H9 (cell line): Measurements from ENCODE around the gene INPP5A. TPM values are rescaled to one million over a fixed set of nuclear protein-coding genes. Genes with fewer than 3 reads are reported as not detected.
A peak's percentile ranks its signal among the peaks of the same experiment; 100 is the strongest.

Experiments
- DNase-seq: peaks from one replicate; pipeline ENCODE4 v3.0.0-alpha.2; 2017
- H2AFZ ChIP-seq: one replicate; pipeline ENCODE4 v1.6.1; 2013; ENCODE audit warnings: mild to moderate bottlenecking, low read length, control low read depth, moderate library complexity
- H2AK5ac ChIP-seq: 2 replicates; pipeline ENCODE4 v1.6.1; 2013; ENCODE audit warnings: low read length, control low read depth, mixed read lengths; ENCODE audit not compliant: insufficient read length
- H2BK120ac ChIP-seq: one replicate; pipeline ENCODE4 v1.6.1; 2013; ENCODE audit warnings: low read depth, mild to moderate bottlenecking, low read length, control low read depth, inconsistent platforms; ENCODE audit not compliant: poor library complexity, severe bottlenecking
- H2BK12ac ChIP-seq: 2 replicates; pipeline ENCODE4 v1.6.1; 2013; ENCODE audit warnings: low read length, control low read depth, mixed read lengths, low read depth; ENCODE audit not compliant: insufficient read length
- H2BK15ac ChIP-seq: 2 replicates; pipeline ENCODE4 v1.6.1; 2013; ENCODE audit warnings: low read depth, low read length, control low read depth
- H2BK20ac ChIP-seq: one replicate; pipeline ENCODE4 v1.6.1; 2013; ENCODE audit warnings: low read depth, mild to moderate bottlenecking, low read length, control low read depth, inconsistent platforms; ENCODE audit not compliant: poor library complexity, severe bottlenecking
- H2BK5ac ChIP-seq: 2 replicates; pipeline ENCODE4 v1.6.1; 2013; ENCODE audit warnings: low read length, control low read depth, mixed read lengths; ENCODE audit not compliant: insufficient read length
- H3K14ac ChIP-seq: 2 replicates; pipeline ENCODE4 v1.6.1; 2013; ENCODE audit warnings: low read length, control low read depth; ENCODE audit not compliant: insufficient read depth
- H3K18ac ChIP-seq: 2 replicates; pipeline ENCODE4 v1.6.1; 2013; ENCODE audit warnings: low read depth, mild to moderate bottlenecking, mixed read lengths, low read length, control low read depth; ENCODE audit not compliant: insufficient read length
- H3K23ac ChIP-seq: 2 replicates; pipeline ENCODE4 v1.6.1; 2013; ENCODE audit warnings: low read length, control low read depth, mixed read lengths, low read depth; ENCODE audit not compliant: insufficient read length
- H3K23me2 ChIP-seq: 2 replicates; pipeline ENCODE4 v1.6.1; 2013; ENCODE audit warnings: low read depth, mild to moderate bottlenecking, mixed read lengths, low read length, control low read depth; ENCODE audit not compliant: insufficient read length, poor library complexity, severe bottlenecking
- H3K27ac ChIP-seq: 2 replicates; pipeline ENCODE4 v1.5.1; 2013; ENCODE audit warnings: low read length, control low read depth, mixed read lengths, low read depth; ENCODE audit not compliant: insufficient read length
- H3K27me3 ChIP-seq: 2 replicates; pipeline ENCODE4 v1.6.1; 2013; ENCODE audit warnings: low read length, control low read depth, inconsistent platforms; ENCODE audit not compliant: insufficient read depth
- H3K4ac ChIP-seq: 2 replicates; pipeline ENCODE4 v1.6.1; 2013; ENCODE audit warnings: low read depth, mild to moderate bottlenecking, control low read depth, inconsistent platforms, low read length, moderate library complexity
- H3K4me1 ChIP-seq: 2 replicates; pipeline ENCODE4 v1.6.1; 2013; ENCODE audit warnings: low read length, control low read depth, inconsistent platforms; ENCODE audit not compliant: insufficient read depth
- H3K4me2 ChIP-seq: 2 replicates; pipeline ENCODE4 v1.6.1; 2013; ENCODE audit warnings: low read length, control low read depth, mixed read lengths; ENCODE audit not compliant: insufficient read length, insufficient read depth
- H3K56ac ChIP-seq: 2 replicates; pipeline ENCODE4 v1.6.1; 2013; ENCODE audit warnings: low read depth, mild to moderate bottlenecking, mixed read lengths, low read length, control low read depth; ENCODE audit not compliant: insufficient read length
- H3K79me1 ChIP-seq: 2 replicates; pipeline ENCODE4 v1.6.1; 2013; ENCODE audit warnings: low read depth, mild to moderate bottlenecking, moderate library complexity, low read length, control low read depth, inconsistent platforms; ENCODE audit not compliant: insufficient read depth, poor library complexity, severe bottlenecking
- H3K79me2 ChIP-seq: 2 replicates; pipeline ENCODE4 v1.6.1; 2013; ENCODE audit warnings: low read length, control low read depth, inconsistent platforms; ENCODE audit not compliant: insufficient read depth
- H3K9ac ChIP-seq: 2 replicates; pipeline ENCODE4 v1.6.1; 2013; ENCODE audit warnings: low read length, control low read depth, mixed read lengths; ENCODE audit not compliant: insufficient read length; ENCODE audit errors: extremely low read depth
- H3K9me3 ChIP-seq: one replicate; pipeline ENCODE4 v1.6.1; 2013; ENCODE audit warnings: low read depth, low read length, inconsistent platforms; ENCODE audit not compliant: control insufficient read depth
- H3T11ph ChIP-seq: one replicate; pipeline ENCODE4 v1.6.1; 2013; ENCODE audit warnings: mild to moderate bottlenecking, low read length, control low read depth, inconsistent platforms
- H4K20me1 ChIP-seq: one replicate; pipeline ENCODE4 v1.6.1; 2013; ENCODE audit not compliant: control insufficient read depth, insufficient read length, insufficient read depth
- H4K5ac ChIP-seq: 2 replicates; pipeline ENCODE4 v1.6.1; 2013; ENCODE audit warnings: low read depth, mild to moderate bottlenecking, mixed read lengths, low read length, control low read depth; ENCODE audit not compliant: insufficient read length
- H4K8ac ChIP-seq: replicated peaks from 2 replicates; pipeline ENCODE4 v1.6.1; 2013; ENCODE audit warnings: low read length, control low read depth, mixed read lengths, low read depth; ENCODE audit not compliant: insufficient read length
- H4K91ac ChIP-seq: 2 replicates; pipeline ENCODE4 v1.6.1; 2013; ENCODE audit warnings: low read depth, mild to moderate bottlenecking, moderate library complexity, mixed read lengths, low read length, control low read depth; ENCODE audit not compliant: insufficient read length
- H3K27ac Mint-ChIP-seq, 3 experiments: 2 replicates in 2 of 3; 3 replicates in 1 of 3; pipeline ENCODE4 v1.8.0; 2020 to 2021; ENCODE audit warnings: mixed read lengths in 3 of 3, mild to moderate bottlenecking in 1 of 3, moderate library complexity in 1 of 3
- H3K27me3 Mint-ChIP-seq: 2 replicates; pipeline ENCODE4 v1.8.0; 2021; ENCODE audit warnings: low read depth, mild to moderate bottlenecking, moderate library complexity, mixed read lengths
- H3K36me3 Mint-ChIP-seq, 3 experiments: 2 replicates in 2 of 3; 3 replicates in 1 of 3; pipeline ENCODE4 v1.8.0; 2020 to 2021; ENCODE audit warnings: low read depth in 3 of 3, mixed read lengths in 3 of 3; ENCODE audit not compliant: insufficient read depth in 1 of 3
- H3K4me1 Mint-ChIP-seq, 2 experiments: 2 replicates each; pipeline ENCODE4 v1.8.0; 2020; ENCODE audit warnings: mixed read lengths in 2 of 2
- H3K4me3 Mint-ChIP-seq, 2 experiments: 2 replicates in 1 of 2; 3 replicates in 1 of 2; pipeline ENCODE4 v1.8.0; 2020 to 2021; ENCODE audit warnings: mild to moderate bottlenecking in 2 of 2, mixed read lengths in 2 of 2, moderate library complexity in 1 of 2
- H3K9me3 Mint-ChIP-seq, 2 experiments: 2 replicates in 1 of 2; 3 replicates in 1 of 2; pipeline ENCODE4 v1.8.0; 2020; ENCODE audit warnings: mild to moderate bottlenecking in 2 of 2, mixed read lengths in 2 of 2, moderate library complexity in 1 of 2
- WGBS: extraction: QIAGEN DNeasy Blood & Tissue Kit; methylation state at CpG from one replicate; pipeline ENCODE4 v1.1.7; 2013; ENCODE audit warnings: missing lambda C conversion rate, low lambda C conversion rate, mixed read lengths; ENCODE audit not compliant: insufficient read length; ENCODE audit errors: extremely low coverage; 5-methylcytosine and 5-hydroxymethylcytosine counted together
- total RNA-seq: library from RNA; stranded (reverse); gene quantifications from 2 replicates; pipeline ENCODE4 v1.2.1, GENCODE V29; 2021
- TF ChIP-seq, protein P1 (sequence below): fragments of 200-600 bp; sonication (generic); conservative IDR thresholded peaks from 3 replicates; pipeline ENCODE4 v1.8.0; 2021; ENCODE audit warnings: antibody characterized with exemption, mild to moderate bottlenecking

INPP5A gene
- total RNA-seq, 1 experiment from 2014 or later = 17.7 TPM

GRCh38 chr10:132766291-132766690 is 228.7 kb downstream of the INPP5A start:
- Histone ChIP-seq H2BK20ac (no peak overlapping the region), H2AFZ (no peak overlapping the region), H3K4me1 (no peaks in the 10 kb centered on the region), H3K4me2 (no peak overlapping the region), H4K20me1 (peaks cover 2% of the 10 kb centered on the region), H3K18ac (no peak overlapping the region), H3K23ac (no peak overlapping the region), H3K27me3 (no peaks in the 10 kb centered on the region), H3T11ph (no peak overlapping the region), H3K14ac (no peak overlapping the region), H2AK5ac (no peak overlapping the region), H2BK120ac (no peak overlapping the region), H2BK12ac (no peak overlapping the region), H4K91ac (no peak overlapping the region), H2BK5ac (no peak overlapping the region), H4K8ac (no peak overlapping the region), H3K23me2 (no peaks in the 10 kb centered on the region), H3K9me3 (no peaks in the 10 kb centered on the region), H4K5ac (no peak overlapping the region), H3K9ac (no peak overlapping the region), H3K79me1 (no peaks in the 10 kb centered on the region), H3K4ac (no peak overlapping the region), H3K56ac (no peak overlapping the region), H3K27ac (no peak overlapping the region), H2BK15ac (no peak overlapping the region), H3K79me2 (no peaks in the 10 kb centered on the region)
- Mint-ChIP-seq H3K4me1 (no peaks in the 10 kb centered on the region), H3K9me3 (peaks cover 10 to 15% of the 10 kb centered on the region in 2 experiments; a peak in 4 of 5 replicates), H3K27ac (peak overlapping the region; percentile 54 to 91 (median 68); a peak in 3 of 7 replicates), H3K36me3 (peaks cover 13 to 34% (median 15%) of the 10 kb centered on the region in 3 experiments), H3K27me3 (peaks cover 2% of the 10 kb centered on the region; the same call in 1 of the 2 replicates), H3K4me3 (no peak overlapping the region)
- DNase-seq = no peak
- TF ChIP-seq, protein P1, sequence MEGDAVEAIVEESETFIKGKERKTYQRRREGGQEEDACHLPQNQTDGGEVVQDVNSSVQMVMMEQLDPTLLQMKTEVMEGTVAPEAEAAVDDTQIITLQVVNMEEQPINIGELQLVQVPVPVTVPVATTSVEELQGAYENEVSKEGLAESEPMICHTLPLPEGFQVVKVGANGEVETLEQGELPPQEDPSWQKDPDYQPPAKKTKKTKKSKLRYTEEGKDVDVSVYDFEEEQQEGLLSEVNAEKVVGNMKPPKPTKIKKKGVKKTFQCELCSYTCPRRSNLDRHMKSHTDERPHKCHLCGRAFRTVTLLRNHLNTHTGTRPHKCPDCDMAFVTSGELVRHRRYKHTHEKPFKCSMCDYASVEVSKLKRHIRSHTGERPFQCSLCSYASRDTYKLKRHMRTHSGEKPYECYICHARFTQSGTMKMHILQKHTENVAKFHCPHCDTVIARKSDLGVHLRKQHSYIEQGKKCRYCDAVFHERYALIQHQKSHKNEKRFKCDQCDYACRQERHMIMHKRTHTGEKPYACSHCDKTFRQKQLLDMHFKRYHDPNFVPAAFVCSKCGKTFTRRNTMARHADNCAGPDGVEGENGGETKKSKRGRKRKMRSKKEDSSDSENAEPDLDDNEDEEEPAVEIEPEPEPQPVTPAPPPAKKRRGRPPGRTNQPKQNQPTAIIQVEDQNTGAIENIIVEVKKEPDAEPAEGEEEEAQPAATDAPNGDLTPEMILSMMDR = no peak
- no CpG with 5 or more reads among the region's 13 CpGs for WGBS
